Common myeloid progenitor, CD34-positive (primary cell): ENCODE measurements around the gene ADGRV1.

ENCODE experiments used
- CTCF ChIA-PET: fragments of 350-600 bp; sonication (Branson Sonifier 250); formaldehyde crosslinking; loops from one replicate; lab custom pipeline; 2021; ENCODE audit warnings: antibody characterized with exemption; lab: Charles Lee
- POLR2A ChIA-PET: fragments of 350-600 bp; sonication (Branson Sonifier 250); formaldehyde crosslinking; loops from one replicate; lab custom pipeline; 2021; ENCODE audit warnings: antibody characterized with exemption; lab: Charles Lee
- DNase-seq, 3 donors: peaks; one replicate each; pipeline versions ENCODE4 v3.0.0 to v3.0.0-alpha.2; 2013
- H3K27ac ChIP-seq, 2 experiments: 1 replicate in 1 of 2; 2 replicates in 1 of 2; pipeline ENCODE4 v1.7.0; 2013; ENCODE audit warnings: inconsistent platforms in 2 of 2, low read length in 2 of 2, mild to moderate bottlenecking in 2 of 2, low read depth in 1 of 2, moderate library complexity in 1 of 2; ENCODE audit not compliant: severe bottlenecking in 2 of 2, insufficient read depth in 1 of 2, poor library complexity in 1 of 2
- H3K27me3 ChIP-seq, 5 experiments: replicated peaks in 2 of 5; 1 replicate in 3 of 5; 2 replicates in 2 of 5; pipeline versions ENCODE4 v1.6.1 to v1.7.0; 2013; ENCODE audit warnings: low read length in 4 of 5, mild to moderate bottlenecking in 2 of 5, moderate library complexity in 2 of 5, inconsistent platforms in 1 of 5; ENCODE audit not compliant: insufficient read depth in 5 of 5, control insufficient read depth in 4 of 5
- H3K36me3 ChIP-seq, 4 experiments: 1 replicate in 2 of 4; 2 replicates in 2 of 4; pipeline versions ENCODE4 v1.6.1 to v1.7.0; 2013; ENCODE audit warnings: low read length in 3 of 4, control low read depth in 1 of 4, mild to moderate bottlenecking in 1 of 4; ENCODE audit not compliant: control insufficient read depth in 4 of 4, insufficient read depth in 4 of 4
- H3K4me1 ChIP-seq, 4 experiments: 1 replicate in 3 of 4; 2 replicates in 1 of 4; pipeline versions ENCODE4 v1.6.1 to v1.7.1; 2013; ENCODE audit warnings: low read length in 3 of 4, mild to moderate bottlenecking in 3 of 4, control low read depth in 1 of 4, inconsistent platforms in 1 of 4, moderate library complexity in 1 of 4; ENCODE audit not compliant: control insufficient read depth in 4 of 4, insufficient read depth in 4 of 4; ENCODE audit errors: control extremely low read depth in 1 of 4
- H3K4me3 ChIP-seq, 7 experiments: 1 replicate in 4 of 7; 2 replicates in 3 of 7; pipeline versions ENCODE4 v1.5.1 to v1.7.0; 2013; ENCODE audit warnings: mild to moderate bottlenecking in 7 of 7, low read length in 6 of 7, moderate library complexity in 6 of 7, inconsistent platforms in 2 of 7, low read depth in 2 of 7, control low read depth in 1 of 7; ENCODE audit not compliant: insufficient read depth in 4 of 7, control insufficient read depth in 1 of 7; ENCODE audit errors: extremely low read depth in 1 of 7
- H3K9me3 ChIP-seq, 5 experiments: 1 replicate in 4 of 5; 2 replicates in 1 of 5; pipeline versions ENCODE4 v1.6.1 to v1.7.1; 2013; ENCODE audit warnings: low read length in 4 of 5, mild to moderate bottlenecking in 2 of 5, inconsistent platforms in 1 of 5, low read depth in 1 of 5, moderate library complexity in 1 of 5; ENCODE audit not compliant: control insufficient read depth in 4 of 5, insufficient read depth in 2 of 5; ENCODE audit errors: control extremely low read depth in 1 of 5
- WGBS: methylation state at CpG from one replicate; pipeline ENCODE4 v1.1.5; 2013; ENCODE audit not compliant: insufficient coverage; 5-methylcytosine and 5-hydroxymethylcytosine counted together

ADGRV1 gene

GRCh38 chr5:91140657-91141056 is 582.1 kb downstream of the ADGRV1 start:
- DNase-seq = no peak
- Histone ChIP-seq H3K4me1 (no peaks in the 10 kb centered on the region), H3K4me3 (no peak overlapping the region), H3K27ac (no peak overlapping the region), H3K36me3 (no peaks in the 10 kb centered on the region), H3K27me3 (no peaks in the 10 kb centered on the region), H3K9me3 (no peaks in the 10 kb centered on the region)
- ChIA-PET POLR2A (no interaction called here), CTCF (no interaction called here)
- WGBS = 100% methylated on average over 1 of the region's 2 CpGs

- WGBS = 100% methylated on average over 3 of the region's 4 CpGs
- Histone ChIP-seq H3K36me3 (no peaks in the 10 kb centered on the region), H3K27me3 (no peaks in the 10 kb centered on the region), H3K4me1 (no peaks in the 10 kb centered on the region), H3K4me3 (no peak overlapping the region), H3K27ac (no peak overlapping the region), H3K9me3 (no peaks in the 10 kb centered on the region)
- ChIA-PET CTCF (no interaction called here), POLR2A (no interaction called here)
- DNase-seq = no peak
Measured at GRCh38 chr5:91141642-91142041, 583.0 kb downstream of the ADGRV1 start.

DNA sequence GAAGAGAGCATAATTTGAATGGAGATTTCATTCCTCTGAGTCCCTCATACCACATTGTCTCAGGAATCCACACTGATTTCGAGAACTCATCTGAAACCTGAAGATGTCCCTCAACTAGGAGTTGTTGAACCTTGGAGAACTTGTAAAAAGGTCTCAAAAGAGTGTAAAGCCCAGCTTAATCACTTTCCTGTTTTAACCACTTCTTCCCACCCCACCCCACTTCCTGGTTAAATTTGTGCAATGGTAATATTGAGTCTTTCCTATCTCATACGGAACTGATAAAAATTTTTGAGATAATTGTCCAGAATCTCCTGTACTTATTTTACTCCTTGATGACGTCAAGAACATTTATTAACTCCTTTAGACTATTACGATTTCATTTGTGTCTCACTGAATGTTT is 583.8 kb downstream of the ADGRV1 start:
- H3K4me3 ChIP-seq = no peak overlapping the region
- no peak for DNase-seq

GRCh38 chr5:91142819-91143218 is 584.2 kb downstream of the ADGRV1 start:
- 97% methylated on average over 8 of the region's 8 CpGs for WGBS
- H3K27ac ChIP-seq = no peak overlapping the region
- CTCF ChIA-PET = interaction anchor here (0.9 kb wide), 1 partner anchor 18 kb away, joined by 3 read pairs; no protein-coding TSS in a partner anchor
- POLR2A ChIA-PET = no interaction called here
- H3K27me3 ChIP-seq = no peaks in the 10 kb centered on the region
- H3K9me3 ChIP-seq = no peaks in the 10 kb centered on the region
- no peaks in the 10 kb centered on the region for H3K36me3 ChIP-seq
- no peak for DNase-seq
- H3K4me1 ChIP-seq = no peaks in the 10 kb centered on the region
- no peak overlapping the region for H3K4me3 ChIP-seq

More for the DNA sequence above, 583.8 kb downstream of the ADGRV1 start:
- ChIA-PET POLR2A (no interaction called here), CTCF (no interaction called here)
- no peaks in the 10 kb centered on the region for H3K4me1 ChIP-seq
- H3K27me3 ChIP-seq = no peaks in the 10 kb centered on the region
- no CpG with 5 or more reads among the region's 4 CpGs for WGBS
- H3K36me3 ChIP-seq = no peaks in the 10 kb centered on the region
- H3K9me3 ChIP-seq = no peaks in the 10 kb centered on the region
- H3K27ac ChIP-seq = no peak overlapping the region

DNA sequence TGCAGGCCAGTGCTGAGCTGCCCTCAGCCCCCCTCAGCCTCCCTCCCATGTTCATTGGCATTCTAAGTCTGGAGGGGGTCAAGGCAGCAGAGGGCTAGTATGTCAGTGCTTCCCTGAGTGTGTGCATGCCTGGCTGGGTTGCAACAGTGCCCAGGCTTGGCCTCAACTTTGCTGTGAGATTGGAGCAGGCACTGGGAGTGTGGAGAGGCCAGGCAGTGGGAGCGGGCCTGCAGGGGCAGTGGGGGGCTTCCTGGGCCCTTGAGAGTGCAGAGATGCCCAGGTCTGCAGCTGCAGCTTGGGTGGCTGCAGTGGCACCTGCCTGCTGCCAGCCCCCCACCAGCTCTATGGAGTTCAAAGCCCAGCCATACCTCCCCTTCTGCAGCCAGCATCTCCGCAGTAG is 585.2 kb downstream of the ADGRV1 start:
- Histone ChIP-seq H3K9me3 (peaks cover 0 to 3% (median 0%) of the 10 kb centered on the region in 5 experiments), H3K27ac (no peak overlapping the region), H3K27me3 (no peaks in the 10 kb centered on the region), H3K4me3 (no peak overlapping the region), H3K36me3 (no peaks in the 10 kb centered on the region), H3K4me1 (no peaks in the 10 kb centered on the region)
- ChIA-PET CTCF (interaction anchor here (0.9 kb wide), 1 partner anchor 17 kb away, joined by 3 read pairs; no protein-coding TSS in a partner anchor), POLR2A (no interaction called here)
- no peak for DNase-seq
- WGBS = 100% methylated on average over 2 of the region's 2 CpGs

DNA sequence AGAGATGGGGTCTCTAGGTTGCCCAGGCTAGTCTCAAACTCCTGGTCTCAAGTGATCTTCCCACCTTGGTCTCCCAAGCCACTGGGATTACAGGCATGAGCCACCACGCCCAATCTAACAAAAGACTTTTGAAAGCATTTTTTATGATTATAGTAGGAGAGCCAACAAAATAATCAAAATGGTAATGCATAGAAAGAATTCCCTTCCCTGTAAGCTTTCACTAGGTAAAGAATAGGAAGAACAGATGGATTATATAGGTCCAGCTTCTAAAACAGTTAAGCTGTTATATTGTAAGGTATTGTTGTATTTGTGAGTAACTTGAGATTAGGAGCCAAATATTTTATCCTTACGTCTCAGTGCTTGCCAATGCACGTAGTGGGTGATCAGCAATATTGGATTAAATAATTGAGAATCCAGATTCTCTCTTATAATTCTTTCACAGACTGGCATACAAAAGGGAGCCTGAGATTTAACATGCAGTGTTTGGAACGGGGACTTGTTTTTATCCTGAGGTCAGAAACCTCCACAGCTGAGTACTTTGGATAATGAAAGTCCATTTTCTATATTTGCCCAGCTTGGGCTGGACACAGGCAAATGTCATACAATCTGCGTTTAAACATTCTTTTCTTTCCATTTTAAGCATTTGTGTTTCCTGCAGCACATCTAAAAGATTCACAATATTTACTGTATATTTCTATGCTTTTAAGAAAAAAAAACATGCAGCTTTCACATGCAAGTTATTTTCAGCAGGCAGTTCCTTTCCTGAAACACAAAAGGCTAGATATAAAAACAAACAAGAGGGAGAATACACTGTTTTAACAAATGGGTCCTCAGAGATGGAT is 586.1 kb downstream of the ADGRV1 start:
- Histone ChIP-seq H3K36me3 (no peaks in the 10 kb centered on the region), H3K27me3 (no peaks in the 10 kb centered on the region), H3K9me3 (peaks cover 0 to 3% (median 0%) of the 10 kb centered on the region in 5 experiments), H3K4me1 (no peaks in the 10 kb centered on the region), H3K4me3 (no peak overlapping the region), H3K27ac (no peak overlapping the region)
- DNase-seq = no peak
- CTCF ChIA-PET = no interaction called here
- POLR2A ChIA-PET = no interaction called here
- WGBS = 100% methylated on average over 1 of the region's 5 CpGs

DNA sequence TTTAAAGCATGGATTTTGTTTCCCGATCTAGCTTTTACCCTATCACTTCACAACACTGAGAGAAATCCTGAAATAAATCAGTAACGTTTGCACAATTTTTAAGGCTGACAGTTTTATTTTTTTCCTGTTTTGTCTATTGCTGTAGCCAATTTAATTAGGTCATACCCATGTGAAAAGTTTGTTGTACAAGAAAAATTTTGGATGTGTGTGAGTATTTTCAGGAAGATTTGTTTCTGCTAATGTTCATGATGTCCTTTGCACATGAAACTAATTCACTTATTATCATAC is 586.7 kb downstream of the ADGRV1 start:
- Histone ChIP-seq H3K27ac (no peak overlapping the region), H3K4me3 (no peak overlapping the region), H3K36me3 (no peaks in the 10 kb centered on the region), H3K27me3 (no peaks in the 10 kb centered on the region), H3K4me1 (no peaks in the 10 kb centered on the region), H3K9me3 (peaks cover 0 to 3% (median 0%) of the 10 kb centered on the region in 5 experiments)
- CTCF ChIA-PET = no interaction called here
- no peak for DNase-seq
- no CpG with 5 or more reads among the region's 2 CpGs for WGBS
- POLR2A ChIA-PET = no interaction called here
